Gastroesophageal sphincter (tissue), 4 donors: ENCODE data around the gene GHSR. TPM values are rescaled to one million over a fixed set of nuclear protein-coding genes. Genes with fewer than 3 reads are reported as not detected.

Experiments used
- total RNA-seq, 4 donors: library from RNA; depleted of rRNA; stranded (reverse); fragments of >200 nt; gene quantifications; one replicate each; pipeline ENCODE4 v1.1.0, GENCODE V29; 2016

GHSR gene
- total RNA-seq, 4 donors from 2014 or later, result not detected

Other genes with a start within 250 kb of the GHSR start
- 10 to 100 TPM; 21.5 to 32.3 (median 27.1) TPM for gene TNFSF10, start 75.0 kb upstream of the GHSR start, total RNA-seq